Non-pigmented ciliary epithelial cell (primary cell): ENCODE data around the gene ZNF628.

Experiments used
- DNase-seq: peaks from one replicate; pipeline ENCODE4 v3.0.0-alpha.2; 2010; ENCODE audit warnings: low read depth

The ZNF628 gene

DNA sequence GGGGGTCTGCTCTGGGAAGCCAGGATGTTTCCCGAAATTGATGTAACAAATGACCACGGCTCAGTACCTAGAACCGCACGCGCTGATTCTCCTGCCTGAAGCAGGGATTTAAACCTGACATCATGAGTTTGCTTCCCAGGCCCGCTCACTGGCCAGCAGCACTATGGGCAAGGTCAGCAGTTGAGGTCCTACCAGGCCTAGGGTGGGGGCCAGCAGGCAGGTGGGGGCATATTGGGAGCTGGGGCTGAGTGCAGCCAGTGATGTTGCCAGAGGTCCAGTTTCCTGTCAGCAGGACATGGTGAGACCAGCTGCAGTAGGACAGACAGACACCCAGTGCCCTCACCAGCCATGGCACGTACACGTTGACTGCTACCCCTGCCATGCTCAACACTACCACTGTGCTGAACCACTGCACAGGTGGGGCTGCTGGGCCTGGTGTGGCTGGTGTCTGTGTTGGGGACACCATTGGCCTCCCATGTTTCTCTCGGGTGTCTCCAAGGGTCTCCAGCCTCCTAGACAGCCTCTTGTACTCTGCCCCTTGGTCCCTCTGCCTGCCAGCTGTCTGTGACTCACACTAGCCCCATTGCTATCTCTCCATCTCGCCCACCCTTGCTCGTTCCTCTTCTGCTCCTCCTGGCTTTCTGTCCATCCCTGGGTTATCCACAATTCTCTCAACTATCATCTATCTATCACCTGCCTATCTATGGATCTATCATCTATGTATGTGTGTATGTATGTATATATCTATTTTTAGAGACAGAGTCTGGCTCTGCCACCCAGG, 10.8 kb upstream of the ZNF628 start:
- DNase-seq, result no peak

DNA sequence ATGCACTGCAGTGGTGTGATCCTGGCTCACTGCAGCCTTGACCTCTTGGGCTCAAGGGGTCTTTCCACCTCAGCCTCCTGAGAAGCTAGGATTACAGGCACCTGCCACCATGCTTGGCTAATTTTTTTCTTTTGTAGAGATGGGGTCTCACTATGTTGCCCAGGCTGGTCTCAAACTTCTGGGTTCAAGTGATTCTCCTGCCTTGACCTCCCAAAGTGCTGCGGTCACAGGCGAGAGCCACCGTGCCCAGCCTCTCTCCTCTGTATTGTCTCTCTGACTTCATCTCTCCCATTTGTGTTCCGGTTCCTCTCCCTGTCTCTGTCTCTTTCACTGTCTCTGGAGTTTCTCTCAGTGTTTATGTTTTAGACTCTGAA, 10.2 kb upstream of the ZNF628 start:
- DNase-seq, result no peak

DNA sequence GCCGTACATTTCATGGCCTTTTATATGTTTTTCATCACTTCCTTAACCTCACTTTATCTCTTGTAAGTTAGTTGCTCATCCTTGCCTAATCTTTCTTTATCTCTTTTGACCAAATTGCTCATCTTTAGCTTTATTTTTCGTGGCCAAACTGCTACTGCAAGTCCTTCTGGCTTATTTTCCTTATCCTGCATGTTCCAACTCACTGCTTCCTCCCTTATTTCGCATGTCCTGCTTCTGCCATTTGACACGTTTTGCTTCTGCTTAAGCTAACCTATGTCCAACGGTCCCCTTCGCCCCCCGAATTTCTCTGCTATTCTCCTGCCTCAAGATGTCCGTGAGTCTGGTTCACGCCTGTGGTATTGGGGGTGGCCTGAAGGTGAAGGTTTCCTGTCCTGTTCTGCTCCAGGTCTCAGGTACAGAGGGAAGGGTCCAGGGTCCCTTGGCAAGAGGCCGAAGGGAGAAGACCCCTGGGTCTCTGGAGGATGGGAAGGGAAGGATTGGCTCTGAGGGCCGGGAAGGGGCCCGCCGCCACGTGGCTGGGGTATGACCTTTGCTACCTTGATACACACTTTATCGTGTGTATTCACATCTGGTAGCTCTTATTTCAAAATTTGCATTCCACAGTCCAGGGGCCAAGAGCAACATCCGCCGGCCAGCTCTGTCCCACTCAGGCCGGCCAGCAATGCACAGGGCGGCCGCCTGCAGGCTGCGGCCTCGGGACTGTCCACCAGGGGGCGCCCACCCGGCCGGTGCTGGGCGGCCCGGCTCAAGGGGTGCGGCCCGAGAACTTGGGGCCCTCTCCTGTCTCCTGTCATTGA, 9.0 kb upstream of the ZNF628 start:
- no peak for DNase-seq

DNA sequence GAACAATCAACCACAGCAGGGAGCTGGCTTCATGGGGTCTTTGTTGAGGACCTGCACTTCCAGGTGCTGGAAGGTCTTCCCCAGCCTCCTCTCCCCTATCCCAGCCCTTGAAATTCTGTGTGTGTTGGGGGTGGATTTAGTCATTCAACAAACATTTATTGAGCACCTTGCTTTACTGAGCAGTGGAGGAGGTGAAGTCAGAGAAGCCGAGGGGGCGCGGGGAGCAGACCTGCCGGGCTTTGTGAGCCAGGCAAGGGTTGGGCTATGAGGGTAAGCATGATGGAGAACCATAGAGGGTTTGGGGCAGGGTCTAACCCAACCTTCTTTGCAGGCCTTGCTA, 8.4 kb upstream of the ZNF628 start:
- DNase-seq, result no peak

DNA sequence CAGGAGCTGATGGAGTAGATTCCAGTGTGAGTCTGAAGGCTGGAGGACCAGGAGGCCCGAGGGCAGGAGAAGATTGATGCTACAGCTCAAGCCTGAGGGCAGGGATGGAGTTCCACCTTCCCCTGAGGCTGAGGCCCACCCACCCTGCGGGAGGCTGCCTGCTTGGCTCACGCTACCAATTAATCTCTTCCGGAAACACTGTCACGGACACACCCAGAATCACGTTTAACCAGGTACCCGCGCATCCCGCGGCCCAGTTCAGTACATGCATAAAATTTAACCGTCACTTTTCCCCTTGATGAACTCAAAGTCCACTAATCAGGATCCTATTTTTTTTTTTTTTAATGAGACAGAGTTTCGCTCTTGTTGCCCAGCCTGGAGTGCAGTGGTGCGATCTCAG, 5.2 kb upstream of the ZNF628 start:
- no peak for DNase-seq

DNA sequence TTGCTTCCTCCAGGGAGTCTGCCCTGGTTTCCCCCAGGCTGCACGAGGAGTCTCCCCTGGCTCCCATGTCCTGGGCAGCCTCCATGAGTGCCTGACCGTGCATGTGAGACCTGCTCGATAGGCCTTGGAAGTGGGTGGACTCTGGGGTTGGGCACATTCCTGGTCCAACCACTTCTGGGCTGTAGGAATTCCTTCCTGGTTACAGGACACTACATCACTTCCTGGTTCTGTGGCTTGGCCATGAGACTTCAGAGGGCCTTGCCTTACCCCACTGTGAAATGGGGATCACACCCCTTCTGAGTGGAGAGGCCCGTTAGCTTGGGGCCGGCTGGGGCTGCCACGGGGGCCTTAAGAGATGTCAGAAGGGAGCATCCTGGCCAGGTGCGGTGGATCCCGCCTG, 4.0 kb upstream of the ZNF628 start:
- DNase-seq, result no peak

DNA sequence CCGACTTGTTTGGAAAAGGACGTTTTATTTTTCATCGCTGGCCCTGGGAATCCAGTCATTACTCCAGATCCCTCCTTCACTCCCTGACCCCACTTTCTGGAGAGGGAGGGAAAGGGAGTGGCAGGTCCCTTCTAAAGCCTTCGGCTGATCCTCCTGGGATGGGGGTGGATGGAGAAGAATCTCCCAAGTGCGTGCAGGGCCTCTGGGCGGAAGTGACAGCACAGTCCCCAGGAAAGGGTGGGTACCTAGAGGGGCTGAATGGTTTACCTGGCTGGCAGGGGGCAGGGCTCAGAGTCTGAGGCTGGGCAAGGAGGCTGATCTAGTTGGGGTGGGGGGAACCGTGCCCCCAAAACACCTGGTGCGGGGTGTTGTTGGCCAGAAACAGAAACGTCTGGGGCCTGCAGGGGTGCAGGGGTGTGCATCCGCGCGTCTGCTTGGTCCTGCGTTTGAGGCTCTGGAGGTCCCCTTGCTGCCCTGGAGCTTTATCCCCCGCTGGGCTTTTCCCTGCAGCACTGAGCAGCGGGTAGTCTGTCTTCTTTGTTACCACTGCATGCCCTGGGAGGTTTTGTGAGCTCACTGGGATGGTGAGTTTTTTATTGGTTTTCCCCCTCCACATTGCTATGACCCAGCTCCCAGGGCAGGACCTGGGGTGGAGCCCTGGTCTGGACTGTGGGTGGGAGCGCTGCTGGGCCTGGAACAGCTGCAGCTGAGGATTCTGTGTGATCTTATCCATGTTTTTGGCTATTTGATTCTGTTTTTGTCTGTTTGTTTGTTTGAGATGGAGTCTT, 3.0 kb upstream of the ZNF628 start:
- no peak for DNase-seq

DNA sequence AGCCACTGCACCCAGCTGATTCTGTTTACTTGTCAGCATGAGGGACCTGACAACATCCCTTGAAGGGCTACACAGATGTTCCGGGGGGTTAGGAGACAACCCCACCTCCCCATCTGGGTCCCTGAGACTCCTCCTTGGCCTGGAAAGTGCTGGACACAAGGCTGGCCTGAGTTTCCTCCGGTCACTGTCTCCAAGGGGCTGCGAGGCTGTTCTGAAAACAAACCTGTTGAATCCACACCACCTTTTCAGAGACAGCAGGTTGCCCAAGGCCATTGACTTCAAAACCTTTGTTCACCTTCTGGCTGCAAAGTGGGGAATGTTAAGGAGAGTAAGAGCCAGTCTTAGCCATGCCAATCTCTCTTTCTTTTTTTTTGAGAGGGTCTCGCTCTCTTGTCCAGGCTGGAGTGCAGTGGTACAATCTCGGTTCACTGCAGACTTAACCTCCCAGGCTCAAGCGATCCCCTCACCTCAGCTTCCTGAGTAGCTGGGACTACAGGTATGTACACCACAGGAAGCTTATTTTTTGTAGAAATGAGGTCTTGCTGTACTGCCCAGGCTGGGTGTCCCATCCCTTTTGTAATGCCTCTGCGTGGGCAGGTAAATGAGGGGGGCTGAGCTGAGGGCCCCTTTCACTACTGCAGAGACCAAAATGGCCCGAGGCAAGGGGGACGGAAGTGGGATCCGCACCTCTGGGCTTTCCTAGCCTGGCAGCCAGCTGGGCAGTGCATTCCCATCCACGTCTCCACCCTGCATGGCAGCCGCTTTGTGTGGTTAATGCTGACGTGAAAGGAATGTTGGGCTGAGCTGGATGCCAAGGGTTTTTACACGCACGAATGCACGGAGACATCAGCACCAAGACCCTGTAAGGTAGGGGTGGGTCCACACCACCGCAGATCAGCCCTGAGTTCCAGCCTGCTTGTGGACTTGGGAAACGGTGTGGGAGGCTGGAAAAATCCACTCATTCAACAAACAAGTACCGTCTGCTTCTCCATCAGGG, 1.9 kb upstream of the ZNF628 start:
- no peak for DNase-seq

DNA sequence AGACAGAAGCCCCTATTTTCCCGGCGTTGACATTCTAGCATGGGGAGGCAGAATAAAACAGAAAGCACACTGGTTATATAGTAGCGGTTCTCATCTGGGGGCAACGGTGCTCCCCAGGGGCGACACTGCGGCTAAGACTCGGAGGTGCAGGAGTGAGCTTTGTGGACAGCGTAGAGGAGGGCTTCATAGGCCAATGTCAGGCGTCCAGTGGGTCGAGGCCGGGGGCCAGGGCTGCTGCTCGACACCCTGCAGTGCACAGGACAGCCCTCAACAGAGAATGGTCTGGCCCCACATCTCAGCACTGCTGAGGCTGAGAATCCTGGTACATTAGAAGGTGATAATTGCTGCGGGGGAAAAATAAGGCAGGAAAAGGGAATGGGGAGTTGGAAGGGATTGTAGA, 1.5 kb downstream of the ZNF628 start:
- no peak for DNase-seq

DNA sequence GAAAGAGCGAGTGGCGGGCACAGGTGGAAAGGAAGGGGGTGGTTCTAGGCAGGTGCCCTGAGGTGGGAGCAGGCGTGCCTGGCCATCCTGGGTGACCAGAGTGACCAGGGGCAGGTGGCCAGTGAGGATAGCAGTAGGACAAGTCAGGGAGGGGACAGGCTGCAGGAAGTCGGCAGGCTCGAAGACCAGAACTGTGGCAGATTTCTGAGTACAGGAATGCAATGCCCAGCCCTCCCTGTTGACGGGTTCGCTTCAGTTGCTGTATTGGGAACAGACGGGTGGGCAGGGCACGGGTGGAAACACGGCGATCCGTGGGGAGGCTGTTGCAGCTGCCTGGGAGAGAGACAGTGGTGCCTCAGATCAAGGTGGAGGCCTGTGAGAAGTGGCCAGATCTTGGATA, 1.9 kb downstream of the ZNF628 start:
- DNase-seq, result no peak

DNA sequence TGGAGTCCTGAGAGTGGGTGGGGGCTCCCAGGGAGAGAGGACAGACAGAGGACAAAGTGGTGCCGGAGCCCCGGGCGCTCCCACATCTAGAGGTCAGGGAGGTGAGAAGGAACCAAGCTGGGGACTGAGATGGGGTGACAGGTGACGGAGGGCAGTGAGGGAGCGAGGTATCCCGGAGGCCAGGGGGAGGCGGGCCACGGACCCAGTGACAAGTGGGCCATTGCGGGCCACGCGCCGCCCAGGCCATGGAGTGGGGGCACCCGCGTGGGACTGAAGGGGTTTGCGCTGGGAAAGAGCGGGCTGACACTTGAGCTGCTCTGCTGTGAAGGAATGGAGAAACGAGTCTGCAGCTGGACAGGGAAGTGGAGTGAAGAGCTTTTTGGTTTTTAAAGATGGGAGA, 2.6 kb downstream of the ZNF628 start:
- no peak for DNase-seq

DNA sequence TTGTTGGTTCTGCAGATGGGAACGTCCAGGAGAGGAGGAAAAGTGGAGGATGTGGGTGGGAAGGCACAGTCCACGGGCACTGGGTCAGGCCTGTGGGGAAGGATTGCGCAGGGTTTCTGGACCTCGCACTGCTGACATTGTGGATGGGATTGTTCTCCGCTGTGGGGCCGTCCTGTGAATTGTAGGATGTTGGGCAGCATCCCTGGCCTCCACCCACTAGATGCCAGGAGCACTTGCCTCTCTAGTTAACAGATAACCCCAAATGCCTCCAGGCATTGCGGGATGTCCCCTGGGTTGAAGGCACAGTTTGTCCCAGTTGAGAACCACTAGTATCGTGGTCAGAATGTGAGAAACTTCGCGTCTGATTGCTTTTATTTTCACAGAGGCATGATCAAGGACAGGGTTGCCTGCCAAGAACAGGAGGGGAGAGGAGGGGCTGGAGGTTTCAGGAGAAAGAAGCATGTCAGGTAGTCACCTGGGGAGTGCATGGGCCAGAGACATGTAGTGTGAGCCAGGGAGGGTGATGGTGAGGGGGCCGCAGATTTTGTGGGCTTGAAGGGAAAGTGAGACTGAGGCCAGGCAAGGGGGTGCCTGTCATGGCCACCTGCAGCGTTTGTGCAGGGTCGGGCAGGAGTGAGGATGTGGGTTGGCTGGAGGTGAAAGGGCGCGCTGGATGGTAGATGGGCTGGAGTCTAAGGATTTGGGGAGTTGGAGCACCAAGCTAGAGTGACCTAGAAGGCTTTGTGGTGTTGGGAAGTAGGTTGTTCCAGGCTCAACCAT, 3.2 kb downstream of the ZNF628 start:
- no peak for DNase-seq

DNA sequence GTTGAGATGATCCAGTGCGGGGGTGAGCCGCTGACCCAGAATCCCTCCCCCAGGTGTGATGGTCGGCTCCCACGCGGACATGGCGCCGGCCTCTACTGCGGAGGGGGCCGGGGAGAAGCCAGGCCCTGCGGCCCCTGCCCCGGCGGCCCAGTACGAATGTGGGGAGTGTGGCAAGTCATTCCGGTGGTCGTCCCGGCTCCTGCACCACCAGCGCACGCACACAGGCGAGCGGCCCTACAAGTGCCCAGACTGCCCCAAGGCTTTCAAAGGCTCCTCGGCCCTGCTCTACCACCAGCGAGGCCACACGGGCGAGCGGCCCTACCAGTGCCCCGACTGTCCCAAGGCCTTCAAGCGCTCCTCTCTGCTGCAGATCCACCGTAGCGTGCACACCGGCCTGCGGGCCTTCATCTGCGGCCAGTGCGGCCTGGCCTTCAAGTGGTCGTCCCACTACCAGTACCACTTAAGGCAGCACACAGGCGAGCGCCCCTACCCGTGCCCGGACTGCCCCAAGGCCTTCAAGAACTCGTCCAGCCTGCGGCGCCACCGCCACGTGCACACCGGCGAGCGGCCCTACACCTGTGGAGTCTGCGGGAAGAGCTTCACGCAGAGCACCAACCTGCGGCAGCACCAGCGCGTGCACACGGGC, 4.9 kb downstream of the ZNF628 start:
- DNase-seq, result no peak

DNA sequence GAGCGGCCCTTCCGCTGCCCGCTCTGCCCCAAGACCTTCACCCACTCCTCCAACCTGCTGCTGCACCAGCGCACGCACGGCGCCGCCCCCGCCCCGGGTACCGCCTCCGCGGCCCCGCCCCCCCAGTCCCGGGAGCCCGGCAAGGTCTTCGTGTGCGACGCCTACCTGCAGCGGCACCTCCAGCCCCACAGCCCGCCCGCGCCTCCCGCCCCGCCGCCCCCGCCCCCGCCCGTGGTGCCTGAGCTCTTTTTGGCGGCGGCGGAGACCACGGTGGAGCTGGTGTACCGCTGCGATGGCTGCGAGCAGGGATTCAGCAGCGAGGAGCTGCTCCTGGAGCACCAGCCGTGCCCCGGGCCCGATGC, 5.4 kb downstream of the ZNF628 start:
- no peak for DNase-seq

DNA sequence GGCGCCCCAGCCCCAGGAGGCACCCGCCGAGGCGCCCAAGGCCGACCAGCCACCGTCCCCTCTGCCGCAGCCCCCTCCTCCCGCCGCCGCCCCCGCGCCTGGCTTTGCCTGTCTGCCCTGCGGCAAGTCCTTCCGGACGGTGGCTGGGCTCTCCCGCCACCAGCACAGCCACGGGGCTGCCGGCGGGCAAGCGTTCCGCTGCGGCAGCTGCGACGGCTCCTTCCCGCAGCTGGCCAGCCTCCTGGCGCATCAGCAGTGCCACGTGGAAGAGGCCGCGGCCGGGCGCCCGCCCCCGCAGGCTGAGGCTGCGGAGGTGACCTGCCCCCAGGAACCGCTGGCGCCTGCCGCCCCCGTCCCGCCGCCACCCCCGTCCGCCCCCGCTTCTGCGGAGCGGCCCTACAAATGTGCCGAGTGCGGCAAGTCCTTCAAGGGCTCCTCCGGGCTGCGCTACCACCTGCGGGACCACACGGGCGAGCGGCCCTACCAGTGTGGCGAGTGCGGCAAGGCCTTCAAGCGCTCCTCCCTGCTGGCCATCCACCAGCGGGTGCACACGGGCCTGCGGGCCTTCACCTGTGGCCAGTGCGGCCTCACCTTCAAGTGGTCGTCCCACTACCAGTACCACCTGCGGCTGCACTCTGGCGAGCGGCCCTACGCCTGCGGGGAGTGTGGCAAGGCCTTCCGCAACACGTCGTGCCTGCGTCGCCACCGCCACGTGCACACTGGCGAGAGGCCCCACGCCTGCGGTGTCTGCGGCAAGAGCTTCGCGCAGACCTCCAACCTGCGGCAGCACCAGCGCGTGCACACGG, 5.9 kb downstream of the ZNF628 start:
- no peak for DNase-seq

DNA sequence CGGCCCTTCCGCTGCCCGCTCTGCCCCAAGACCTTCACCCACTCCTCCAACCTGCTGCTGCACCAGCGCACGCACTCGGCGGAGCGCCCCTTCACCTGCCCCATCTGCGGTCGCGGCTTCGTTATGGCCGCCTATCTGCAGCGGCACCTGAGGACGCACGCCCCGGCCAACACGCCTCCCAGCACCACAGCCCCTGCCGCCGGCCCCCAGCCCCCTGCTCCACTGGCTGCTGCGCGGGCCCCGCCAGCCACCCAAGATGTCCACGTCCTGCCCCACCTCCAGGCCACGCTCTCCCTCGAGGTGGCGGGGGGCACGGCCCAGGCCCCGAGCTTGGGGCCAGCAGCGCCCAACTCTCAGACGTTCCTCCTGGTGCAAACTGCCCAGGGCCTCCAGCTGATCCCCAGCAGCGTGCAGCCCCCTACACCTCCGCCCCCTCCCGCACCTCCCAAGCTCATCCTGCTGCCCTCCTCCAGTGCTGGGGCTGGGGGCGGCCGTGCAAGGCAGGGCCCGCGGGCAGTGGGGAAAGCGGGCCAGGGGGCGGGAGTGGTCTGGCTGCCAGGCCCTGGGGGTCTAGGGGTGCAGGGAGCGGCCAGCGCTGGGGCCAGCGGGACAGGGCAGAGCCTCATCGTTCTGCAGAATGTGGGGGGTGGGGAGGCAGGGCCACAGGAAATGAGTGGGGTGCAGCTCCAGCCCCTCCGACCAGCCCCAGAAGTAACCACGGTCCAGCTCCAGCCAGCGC, 6.7 kb downstream of the ZNF628 start:
- no peak for DNase-seq

DNA sequence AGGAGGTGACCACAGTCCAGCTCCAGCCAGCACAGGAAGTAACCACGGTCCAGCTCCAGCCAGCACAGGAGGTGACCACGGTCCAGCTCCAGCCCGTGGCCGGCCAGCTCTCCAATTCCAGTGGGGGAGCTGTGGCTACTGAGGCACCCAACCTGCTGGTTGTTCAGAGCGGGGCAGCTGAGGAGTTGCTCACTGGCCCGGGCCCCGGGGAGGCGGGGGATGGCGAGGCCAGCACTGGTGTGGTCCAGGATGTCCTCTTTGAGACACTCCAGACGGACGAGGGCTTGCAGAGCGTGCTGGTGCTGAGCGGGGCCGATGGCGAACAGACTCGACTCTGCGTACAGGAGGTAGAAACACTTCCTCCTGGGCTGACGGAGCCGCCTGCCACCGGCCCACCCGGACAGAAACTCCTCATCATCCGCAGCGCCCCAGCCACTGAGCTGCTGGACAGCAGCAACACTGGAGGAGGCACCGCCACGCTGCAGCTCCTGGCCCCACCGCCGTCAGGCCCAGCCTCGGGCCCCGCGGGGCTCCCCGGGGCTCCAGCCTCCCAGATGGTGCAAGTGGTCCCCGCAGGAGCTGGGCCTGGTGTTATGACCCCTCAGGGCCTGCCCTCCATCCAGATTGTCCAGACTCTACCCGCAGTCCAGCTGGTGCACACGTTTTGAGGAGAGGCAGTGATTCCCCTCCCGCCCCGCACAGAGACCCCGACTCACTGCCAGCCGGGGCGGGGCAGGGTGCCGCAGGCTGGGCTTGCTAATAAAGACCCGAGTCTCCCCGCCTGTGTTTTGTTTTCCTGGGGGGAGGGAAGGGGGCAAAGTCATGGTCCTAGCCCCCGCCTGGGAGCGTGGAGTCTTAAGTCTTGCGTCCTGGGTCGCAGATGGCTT, 7.5 kb downstream of the ZNF628 start:
- DNase-seq, result no peak
